NCI-H1417 treated with DMSO at 0.1 percent for 48 hours (cell line): ENCODE results near the gene SLC24A4.

Source experiments
- DNase-seq: peaks from one replicate; lab custom pipeline; 2025; lab: John Stamatoyannopoulos, UW

The SLC24A4 gene

DNA sequence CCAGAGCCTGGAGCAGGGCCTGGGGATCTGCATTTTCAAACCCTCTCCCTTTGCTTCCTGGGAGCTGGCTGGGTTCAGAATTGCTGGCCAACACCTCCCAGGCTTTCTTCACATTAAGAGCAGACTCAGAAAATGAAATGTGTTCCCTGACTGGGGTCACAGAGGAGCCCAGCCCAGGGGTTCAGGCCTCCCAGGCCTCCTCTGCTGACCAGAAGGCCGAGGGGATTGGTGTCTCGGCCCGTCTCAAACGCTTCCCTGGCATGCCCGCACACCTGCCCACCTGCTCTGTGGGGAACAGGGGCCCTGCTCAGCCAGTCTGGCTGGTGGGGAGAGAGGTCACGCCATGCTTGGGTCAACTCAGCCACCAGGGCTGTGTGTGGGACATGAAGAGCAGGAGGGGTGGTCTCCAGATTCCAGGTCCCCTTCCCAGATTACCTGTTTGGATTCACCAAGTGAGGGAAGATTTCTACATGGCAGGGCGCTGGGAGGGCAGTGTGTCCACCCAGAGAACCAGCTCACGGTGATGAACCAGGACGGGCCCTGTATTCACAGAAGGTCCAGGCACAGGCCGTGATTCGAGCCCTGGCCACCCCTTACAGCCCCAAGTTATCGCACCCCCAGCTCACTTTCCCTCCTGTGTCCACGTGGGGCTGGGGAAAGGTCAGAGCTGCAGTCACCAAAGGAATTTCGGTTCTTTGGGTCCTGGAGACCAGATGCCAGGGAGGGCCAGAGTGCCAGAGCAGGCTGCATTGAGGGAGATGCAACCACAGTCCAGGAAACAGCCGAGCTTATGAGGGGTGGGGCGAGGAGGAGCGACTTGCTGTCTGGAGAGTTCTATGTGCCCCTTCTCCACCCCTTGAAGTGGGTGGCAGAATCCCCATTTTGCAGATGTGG is 135.4 kb downstream of the SLC24A4 start:
- no peak for DNase-seq

DNA sequence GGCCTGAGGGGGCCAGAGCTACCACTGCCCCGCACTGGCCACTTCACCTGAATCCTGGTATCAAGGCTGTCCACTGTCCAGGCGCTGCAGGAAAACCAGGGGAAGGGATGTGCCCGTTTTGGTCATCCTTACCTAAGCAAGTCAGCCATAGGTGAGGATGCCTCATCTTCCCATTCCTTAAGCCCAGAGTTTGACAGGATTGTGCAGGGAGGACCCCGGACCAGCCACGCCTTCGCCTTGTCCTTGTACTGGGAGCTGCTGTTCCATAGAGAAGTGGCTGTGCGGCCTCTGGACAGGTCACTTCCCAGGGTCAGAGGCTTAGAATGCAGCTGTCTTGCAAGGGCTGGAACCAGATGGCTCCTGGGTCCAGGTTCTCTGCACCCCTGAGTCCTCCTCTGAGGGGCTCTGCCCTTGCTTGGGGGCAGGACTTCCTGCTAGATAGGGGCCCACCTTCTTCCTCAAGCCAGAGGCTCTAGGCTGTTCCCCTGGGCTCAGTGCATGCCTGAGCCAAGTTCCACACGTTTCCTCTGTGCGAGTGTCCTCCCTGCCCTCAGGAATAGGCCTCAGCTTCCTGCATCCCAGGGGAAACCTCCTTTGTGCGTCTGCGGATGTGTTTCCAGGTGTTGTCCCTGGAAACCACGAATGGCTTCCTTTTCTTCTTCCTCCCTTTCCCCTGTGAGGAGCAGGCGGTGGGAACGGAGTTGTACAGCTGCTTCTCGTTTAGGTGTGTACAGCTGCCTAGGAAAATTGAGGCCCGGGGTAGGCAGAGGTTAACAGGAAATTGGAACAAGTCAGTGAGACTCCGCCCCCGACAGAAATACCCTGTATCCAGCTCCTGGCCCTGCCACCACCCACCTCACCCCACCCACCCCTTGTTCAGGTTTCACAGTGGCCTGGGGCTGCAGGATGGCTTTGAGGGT is 136.3 kb downstream of the SLC24A4 start:
- no peak for DNase-seq

DNA sequence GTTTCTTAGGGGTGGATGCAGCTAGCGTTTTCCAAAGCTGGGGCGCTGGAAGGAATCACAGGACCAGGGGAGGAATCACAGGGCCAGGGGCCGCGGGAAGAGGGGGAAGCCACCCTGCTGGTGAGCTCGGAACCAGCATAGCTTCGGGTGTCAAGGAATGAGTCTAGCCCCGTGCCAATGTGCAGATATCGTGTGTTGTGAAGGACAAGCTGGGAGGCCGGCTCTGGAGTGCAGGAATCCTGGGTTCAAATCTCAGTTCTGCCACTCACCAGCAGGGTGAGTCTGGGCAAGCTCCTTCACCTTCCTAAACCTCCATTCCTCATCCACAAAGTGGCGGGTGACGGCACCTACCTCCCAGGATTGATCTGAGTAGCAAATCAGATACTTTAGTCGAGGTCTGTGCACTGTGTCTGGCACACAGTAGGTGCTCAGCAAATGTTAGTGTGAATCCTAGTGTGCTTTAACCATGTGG is 137.0 kb downstream of the SLC24A4 start:
- DNase-seq = no peak

DNA sequence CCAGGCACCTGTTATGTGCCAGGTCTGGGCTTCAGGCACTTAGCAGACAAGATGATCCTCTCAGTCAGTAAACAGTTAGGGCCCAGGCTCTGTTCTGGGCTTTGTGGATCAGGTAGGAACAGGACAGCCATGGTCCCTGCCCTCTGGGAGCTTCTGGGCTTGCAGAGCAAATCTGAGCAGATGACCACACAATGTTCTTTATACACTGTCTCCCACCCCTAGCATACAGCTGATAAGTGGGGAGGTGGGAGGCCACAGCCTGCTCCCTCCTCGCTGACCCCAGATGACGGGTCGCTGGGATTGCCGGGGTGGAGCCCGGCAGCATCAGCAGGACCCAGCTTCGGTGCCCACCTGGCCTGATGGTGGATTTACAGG is 137.6 kb downstream of the SLC24A4 start:
- no peak for DNase-seq

DNA sequence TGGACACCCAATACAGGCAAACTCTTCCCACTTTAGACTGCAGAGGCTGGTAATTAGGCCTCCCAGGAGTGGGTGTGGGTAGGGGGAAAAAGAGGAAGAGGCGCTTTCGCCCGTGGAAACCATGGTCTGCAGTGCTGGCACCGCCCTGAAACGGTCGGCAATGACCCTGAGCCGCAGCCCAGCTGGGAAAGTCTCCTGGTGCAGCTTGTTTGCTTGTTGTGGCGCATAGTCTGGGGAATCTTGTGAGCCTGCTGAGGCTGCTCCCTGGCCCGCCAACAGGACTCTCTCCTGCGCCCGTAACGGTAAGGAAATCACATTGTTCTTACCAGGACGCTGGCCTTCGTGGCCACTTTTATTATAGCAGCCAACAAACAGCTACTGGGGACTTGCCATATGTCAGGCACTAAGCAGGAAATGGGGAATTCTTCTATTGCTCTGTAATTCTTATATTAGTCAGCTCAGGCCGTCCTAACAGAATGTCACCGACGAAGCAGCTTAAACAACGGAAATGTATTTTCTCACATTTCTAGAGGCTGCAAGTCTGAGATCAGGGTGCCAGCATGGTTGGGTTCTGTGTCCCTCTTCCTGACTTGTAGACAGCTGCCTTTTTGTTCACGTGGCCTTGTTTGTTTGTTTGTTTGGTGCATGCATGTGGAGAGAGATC is 138.1 kb downstream of the SLC24A4 start:
- no peak for DNase-seq

DNA sequence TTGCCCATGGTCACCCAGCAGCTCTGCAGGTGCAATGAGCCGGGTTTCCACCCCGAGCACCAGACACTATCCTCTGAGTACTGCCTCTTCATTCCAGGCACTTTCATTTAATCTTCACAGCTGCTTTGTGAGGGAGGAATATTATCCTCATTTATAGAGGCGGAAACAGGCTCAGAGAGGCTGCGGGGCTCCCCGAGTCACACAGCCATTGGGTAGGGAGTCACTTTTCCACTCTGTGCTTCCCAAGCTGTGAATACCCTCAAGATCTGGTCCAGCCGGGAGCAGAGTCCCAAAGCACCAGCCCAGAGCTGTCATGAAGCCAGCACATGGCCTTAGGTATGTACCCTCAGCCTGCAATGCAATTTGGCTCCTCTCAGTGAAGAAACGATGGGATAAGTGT is 138.9 kb downstream of the SLC24A4 start:
- no peak for DNase-seq

DNA sequence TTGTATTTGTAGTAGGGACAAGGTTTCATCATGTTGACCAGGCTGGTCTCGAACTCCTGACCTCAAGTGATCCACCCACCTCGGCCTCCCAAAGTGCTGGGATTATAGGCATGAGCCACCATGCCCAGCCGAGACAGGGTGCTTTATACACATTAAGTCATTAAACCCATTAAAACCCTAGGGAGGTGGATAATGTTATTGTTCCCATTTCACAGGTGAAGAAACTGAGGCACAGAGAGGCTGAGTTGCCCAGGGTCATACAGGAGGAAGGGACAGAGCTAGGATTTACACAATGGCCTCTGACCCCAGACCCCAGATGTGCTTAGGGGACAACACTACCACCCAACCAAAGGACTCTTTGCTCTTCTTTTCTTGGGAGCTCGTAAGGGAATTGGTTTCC is 139.6 kb downstream of the SLC24A4 start:
- DNase-seq = no peak

DNA sequence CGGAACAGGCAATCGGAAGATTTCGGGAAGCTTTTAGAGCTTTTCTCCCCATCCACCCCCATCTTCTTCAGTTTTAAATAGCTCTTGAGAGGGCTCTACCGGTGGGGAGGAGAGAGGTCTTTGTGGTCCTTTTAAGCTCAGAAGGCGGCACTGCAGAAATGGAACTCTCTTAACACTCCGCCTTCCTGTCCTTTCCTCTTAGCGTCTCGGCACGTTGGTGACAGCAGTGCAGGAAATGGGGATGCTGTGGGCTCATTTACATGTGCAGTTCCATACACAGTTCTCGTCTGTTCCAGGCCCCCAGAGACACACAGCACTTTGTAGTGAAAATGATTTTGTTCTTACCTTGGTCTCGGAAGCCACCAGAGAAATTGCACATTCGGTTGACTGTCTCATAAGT is 140.2 kb downstream of the SLC24A4 start:
- DNase-seq = no peak

DNA sequence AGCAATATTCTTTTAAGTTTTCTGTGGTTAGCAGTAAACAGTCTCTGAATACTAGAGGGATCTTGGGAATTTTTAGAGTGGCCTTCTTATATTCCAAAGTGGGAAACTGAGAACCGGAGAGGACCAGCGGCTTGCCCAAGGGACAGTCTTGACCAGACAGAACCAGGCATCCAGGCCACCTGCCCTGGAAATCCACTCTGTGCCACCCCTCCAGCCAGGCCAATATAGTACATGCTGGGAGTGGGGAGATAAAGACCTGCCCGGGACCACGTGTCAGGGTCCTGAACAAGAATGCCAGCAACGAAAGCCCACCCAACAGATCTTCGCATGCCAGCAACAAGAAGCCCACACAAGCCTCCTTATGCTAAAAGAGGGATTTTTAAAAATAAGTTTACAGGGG is 141.2 kb downstream of the SLC24A4 start:
- DNase-seq = no peak

DNA sequence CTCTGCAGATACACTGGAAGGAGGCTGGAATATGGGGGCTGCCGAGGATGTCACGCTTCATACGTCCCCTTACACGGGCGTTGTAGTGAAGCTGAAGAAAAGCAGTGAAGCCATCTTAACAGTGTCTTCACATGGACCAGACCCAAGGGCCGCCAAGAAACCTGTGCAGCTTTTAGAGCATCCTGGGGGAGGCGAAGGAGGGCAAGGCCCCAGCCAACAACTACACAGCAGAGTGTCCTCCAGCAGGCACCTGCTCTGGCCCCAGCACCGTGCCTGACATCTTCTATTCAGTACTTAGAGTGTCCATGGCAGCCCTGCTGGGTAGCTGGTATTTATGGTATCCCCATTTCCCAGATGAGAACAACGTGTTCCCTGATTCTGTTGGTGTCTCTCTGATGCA is 141.8 kb downstream of the SLC24A4 start:
- no peak for DNase-seq

DNA sequence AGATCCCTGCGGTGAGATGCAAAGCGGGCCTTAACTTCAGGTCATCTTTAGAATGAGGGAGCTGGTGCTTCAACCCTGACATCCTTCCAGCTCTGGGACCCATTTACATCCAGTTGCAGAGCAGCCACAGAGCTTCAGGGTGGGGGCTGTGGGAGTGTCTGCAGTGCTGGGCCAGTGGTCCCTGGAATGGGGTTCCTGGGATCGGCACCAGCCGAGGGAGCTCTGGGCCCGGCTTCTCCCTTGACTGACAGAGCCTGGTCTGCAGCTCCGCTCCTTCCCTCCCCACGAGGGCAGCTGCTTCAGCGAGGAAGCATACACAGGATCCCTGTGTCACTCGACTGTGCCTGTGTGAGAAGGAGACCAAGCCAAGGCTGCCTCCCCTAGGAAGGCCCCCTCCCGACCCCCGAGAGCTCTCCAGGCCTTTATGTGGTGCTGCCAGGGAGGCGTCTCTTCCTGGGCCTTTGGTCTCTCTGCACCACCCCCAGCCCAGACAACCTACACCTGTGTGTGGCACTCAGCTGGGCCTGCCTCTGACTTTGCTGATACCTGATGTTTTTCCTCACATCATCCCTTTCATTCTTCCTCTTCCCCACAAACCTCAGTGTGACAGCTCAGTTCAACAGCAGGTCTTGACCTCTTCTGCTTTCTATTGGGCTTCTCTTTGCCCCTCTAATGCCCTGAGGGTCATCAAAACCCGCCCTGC is 142.5 kb downstream of the SLC24A4 start:
- DNase-seq = no peak

DNA sequence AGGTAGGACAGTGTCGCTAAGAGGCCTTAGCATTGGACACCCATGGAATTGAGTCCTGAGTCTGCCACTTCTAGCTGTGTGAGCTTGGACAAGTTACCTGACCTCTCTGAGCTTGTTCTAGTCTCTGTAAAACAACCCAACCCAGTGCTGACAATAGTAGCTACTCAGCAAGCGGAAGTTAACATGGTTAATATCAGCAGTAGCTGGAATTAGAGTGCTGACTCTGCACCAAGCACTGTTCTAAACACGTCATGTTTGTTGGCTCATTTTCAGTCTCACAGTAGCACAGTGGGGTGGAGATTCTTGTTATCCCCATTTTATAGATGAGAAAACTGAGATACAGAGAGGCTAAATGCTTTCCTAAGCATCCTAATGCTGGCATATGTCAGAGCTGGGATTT is 143.1 kb downstream of the SLC24A4 start:
- no peak for DNase-seq

DNA sequence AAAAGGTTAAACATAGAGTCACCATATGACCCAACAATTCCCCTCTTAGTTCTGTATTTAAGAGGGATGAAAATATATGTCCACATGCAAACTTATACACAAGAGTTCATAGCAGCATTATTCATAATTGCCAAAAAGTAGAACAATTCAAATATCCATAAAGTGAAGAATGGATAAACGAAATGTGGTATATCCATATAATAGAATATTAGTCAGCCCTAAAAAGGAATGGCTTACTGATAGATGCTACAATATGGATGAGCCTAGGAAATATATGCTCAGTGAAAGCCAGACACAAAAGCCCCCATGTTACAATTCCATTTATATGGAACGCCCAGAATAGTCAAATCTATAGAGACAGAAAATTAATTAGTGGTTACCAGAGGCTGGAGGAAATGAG is 146.6 kb downstream of the SLC24A4 start:
- no peak for DNase-seq

DNA sequence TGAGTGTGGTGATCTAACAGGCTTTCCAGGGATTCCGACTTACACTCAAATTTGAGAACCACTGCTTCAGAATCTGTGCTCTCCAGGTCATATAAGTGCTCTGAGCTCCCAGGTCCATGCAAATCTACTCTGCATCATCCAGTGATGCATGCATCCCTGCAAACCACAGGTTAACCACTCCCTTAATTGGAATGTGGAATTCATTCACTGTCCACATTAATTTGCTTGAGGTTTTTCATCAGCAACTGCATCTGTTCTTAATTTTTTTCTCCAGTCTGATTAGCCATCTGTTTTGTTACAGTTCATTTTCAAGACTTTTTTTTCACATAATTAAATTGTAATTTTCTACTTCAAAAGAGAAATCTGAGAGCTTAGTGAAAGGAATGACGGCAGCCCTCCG is 147.2 kb downstream of the SLC24A4 start:
- no peak for DNase-seq

DNA sequence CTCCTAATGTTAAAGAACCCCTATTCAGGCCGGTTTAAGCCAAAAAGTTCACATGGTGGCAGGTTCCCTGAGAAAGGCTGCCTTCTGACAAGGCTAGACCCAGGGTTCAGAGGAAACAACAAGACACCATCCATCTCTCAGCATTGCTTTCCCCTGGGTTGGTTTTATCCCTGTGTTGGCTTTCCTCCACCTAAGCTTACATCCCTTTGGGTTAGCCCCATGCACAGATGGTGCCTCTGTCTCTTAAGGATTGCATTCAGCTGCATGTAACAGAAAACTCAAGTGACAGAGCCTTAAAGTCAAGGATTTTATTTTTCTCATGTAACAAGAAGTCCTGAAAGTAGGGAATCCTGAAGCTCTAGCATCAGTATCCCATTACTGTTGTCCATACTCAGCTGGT is 147.8 kb downstream of the SLC24A4 start:
- no peak for DNase-seq

DNA sequence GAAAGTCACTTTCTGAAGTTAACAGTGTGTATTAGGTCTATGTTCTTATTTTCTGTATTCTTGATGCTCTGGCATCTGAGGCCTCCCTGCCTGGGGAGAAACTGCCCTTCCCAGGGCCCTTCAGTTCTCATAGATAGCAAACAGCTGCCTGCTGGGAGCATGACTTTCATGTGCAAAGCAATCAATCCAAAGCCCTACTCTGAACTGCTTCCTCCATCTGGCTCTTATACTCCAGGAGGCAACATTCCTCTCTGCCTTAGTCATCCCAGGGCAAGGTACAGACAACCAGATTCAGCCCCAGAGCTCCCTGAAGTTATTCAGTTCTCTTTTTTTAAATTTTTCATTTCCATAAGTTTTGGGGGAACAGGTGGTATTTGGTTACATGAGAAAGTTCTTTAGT is 149.0 kb downstream of the SLC24A4 start:
- DNase-seq = no peak

DNA sequence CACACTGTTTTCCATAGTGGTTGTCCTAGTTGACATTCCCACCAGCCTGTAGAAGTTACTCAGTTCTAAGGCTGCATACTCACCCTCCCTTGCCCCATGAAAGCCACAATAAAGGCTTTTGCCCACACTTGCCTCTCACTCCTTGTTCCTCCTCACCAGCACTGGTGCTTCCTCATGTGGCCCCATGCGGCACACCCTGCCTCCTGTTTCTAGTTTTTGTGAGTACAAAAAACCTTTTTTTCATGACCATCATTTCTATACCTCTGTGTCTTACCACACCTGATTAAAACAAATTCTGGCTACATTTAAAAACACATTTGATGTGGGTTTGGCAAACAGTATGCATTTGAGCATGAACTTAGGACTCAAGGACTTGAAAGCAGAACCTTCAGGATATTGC is 149.9 kb downstream of the SLC24A4 start:
- DNase-seq = no peak

DNA sequence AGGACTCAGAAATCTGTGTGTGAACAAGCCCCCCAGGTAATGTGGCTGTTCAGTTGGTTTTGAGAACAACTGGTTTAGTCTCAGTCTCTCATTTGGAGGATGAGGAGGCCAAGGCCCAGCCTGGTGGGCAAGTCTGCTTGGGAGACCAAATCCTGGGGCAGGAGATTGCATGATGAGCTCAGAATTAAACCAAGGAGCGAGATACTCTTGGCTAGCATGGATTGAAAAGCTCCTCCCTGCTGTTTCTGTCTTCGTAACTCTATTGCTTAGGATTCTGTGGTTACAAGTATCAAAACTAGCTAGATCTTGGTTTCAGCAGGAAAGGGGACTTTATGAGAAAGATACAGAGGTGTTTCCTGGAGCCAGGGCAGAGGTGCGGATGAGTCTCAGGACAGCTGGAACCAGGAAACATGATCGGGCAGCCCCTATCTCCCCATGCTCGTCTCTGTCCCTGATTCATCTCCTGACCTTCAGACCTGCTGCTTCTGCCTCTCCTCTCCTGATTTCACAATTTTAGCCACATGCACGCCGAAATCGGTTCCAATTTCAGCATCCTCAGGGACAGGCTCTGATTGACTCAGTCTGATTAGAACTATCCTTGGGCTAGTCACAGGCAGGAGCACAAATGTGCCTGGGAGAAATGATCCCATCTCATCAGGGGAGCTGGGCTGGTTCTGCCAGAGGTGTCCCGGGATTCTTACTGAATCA is 150.4 kb downstream of the SLC24A4 start:
- no peak for DNase-seq

DNA sequence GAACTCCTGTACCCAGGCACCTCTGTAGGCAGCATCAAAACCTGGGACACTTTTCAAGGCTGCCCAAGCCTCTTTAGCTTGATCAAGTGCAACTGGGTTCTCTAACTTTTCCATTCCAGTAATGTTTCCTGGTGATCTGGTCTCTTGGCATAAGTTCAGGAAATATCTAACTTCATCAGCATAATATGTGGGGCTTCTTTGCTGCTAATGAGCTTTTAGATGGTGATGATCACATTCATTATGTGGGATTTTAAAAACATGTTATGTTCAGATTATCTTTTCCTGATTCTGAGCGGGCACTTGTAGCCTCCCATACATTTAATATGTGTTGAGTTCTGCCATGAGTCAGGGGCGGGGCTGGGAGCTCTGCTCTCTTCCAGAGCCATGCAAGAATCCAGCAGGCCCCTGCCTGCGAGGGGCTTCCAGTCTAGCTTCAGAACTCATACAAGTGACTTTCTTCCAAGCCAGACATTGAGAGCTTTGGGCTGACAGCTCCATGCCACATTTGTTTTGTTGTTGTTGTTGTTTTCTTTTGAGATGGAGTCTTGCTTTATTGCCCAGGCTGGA is 151.1 kb downstream of the SLC24A4 start:
- no peak for DNase-seq

DNA sequence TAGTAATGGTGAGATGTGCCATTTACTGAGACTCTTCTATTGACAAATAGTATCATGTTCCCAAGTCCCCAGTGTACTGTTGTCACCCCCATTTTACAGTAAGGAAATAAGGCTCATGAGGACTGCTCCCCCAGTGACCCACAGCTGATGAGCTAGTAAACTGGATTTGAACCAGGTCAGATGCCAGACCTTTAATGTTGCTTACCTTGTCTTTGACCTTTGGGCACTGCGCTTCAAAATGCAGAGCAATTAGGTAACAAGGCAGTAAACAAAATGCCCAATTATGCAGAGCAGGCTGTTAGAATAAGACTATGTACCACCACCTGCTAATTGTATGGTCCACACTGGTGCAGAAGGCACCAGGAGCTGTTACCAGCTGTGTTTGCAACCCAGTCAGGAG is 152.1 kb downstream of the SLC24A4 start:
- DNase-seq = no peak
